Measurements from ENCODE around the gene COQ7. TPM values are rescaled to one million over a fixed set of nuclear protein-coding genes. Genes with fewer than 3 reads are reported as not detected.

The COQ7 gene
- total and polyA plus RNA-seq, 10 donors: 6.6 to 23.4 (median 13.0) TPM

GRCh38 chr16:19094542-19095365 lies 27.3 kb downstream of the COQ7 start:
- WGBS, 5 donors: 68 to 75% (median 72%) methylated on average over 11 of the region's 11 CpGs
- H3K9me3 ChIP-seq: peaks cover 0 to 12% (median 0%) of the 10 kb centered on the region in 8 donors
- H3K27me3 ChIP-seq (replicated peaks in 1 of 7): no peaks in the 10 kb centered on the region
- no peak overlapping the region for H3K27ac ChIP-seq
- DNase-seq: no peak
- no peaks in the 10 kb centered on the region for H3K36me3 ChIP-seq
- TF ChIP-seq CTCF (IDR thresholded peaks at IDR 0.05 in 8 of 11, conservative IDR thresholded peaks at IDR 0.05 in 3 of 11) (no peak), POLR2AphosphoS5 (IDR thresholded peaks at IDR 0.05) (no peak), POLR2A (IDR thresholded peaks at IDR 0.05) (no peak)
- H3K4me1 ChIP-seq: no peaks in the 10 kb centered on the region
- H3K4me3 ChIP-seq: no peak overlapping the region
- intact Hi-C loops (cut with DNase I; ENCODE audit: low total_unique reads): no loop called here

GRCh38 chr16:19095654-19096053 lies 28.2 kb downstream of the COQ7 start:
- intact Hi-C loops (cut with DNase I; ENCODE audit: low total_unique reads): no loop called here
- Histone ChIP-seq H3K27me3 (replicated peaks in 1 of 7) (no peaks in the 10 kb centered on the region), H3K4me1 (no peaks in the 10 kb centered on the region), H3K36me3 (no peaks in the 10 kb centered on the region), H3K27ac (no peak overlapping the region), H3K9me3 (peaks cover 0 to 17% (median 2%) of the 10 kb centered on the region in 8 donors), H3K4me3 (no peak overlapping the region)
- TF ChIP-seq POLR2AphosphoS5 (IDR thresholded peaks at IDR 0.05) (no peak), POLR2A (IDR thresholded peaks at IDR 0.05) (no peak), CTCF (IDR thresholded peaks at IDR 0.05 in 8 of 11, conservative IDR thresholded peaks at IDR 0.05 in 3 of 11) (no peak)
- DNase-seq: no peak
- 74 to 84% (median 80%) methylated on average over 5 of the region's 5 CpGs for WGBS, 5 donors

GRCh38 chr16:19098173-19098572 lies 30.8 kb downstream of the COQ7 start:
- H3K36me3 ChIP-seq: no peaks in the 10 kb centered on the region
- TF ChIP-seq CTCF (IDR thresholded peaks at IDR 0.05 in 8 of 11, conservative IDR thresholded peaks at IDR 0.05 in 3 of 11) (no peak), POLR2AphosphoS5 (IDR thresholded peaks at IDR 0.05) (no peak), POLR2A (IDR thresholded peaks at IDR 0.05) (no peak)
- no peak for DNase-seq
- no peak overlapping the region for H3K4me3 ChIP-seq
- no peaks in the 10 kb centered on the region for H3K4me1 ChIP-seq
- WGBS, 5 donors: 69 to 88% (median 80%) methylated on average over 1 of the region's 1 CpG
- no peak overlapping the region for H3K27ac ChIP-seq
- H3K9me3 ChIP-seq: peaks cover 0 to 12% (median 0%) of the 10 kb centered on the region in 8 donors
- intact Hi-C loops (cut with DNase I; ENCODE audit: low total_unique reads): no loop called here
- H3K27me3 ChIP-seq (replicated peaks in 1 of 7): no peaks in the 10 kb centered on the region

GRCh38 chr16:19102187-19102872 lies 34.9 kb downstream of the COQ7 start:
- intact Hi-C loops (cut with DNase I; ENCODE audit: low total_unique reads): no loop called here
- no peaks in the 10 kb centered on the region for H3K36me3 ChIP-seq
- no peaks in the 10 kb centered on the region for H3K27me3 ChIP-seq (replicated peaks in 1 of 7)
- WGBS, 5 donors: 77 to 85% (median 83%) methylated on average over 16 of the region's 16 CpGs
- peaks cover 0 to 2% (median 0%) of the 10 kb centered on the region in 6 donors for H3K4me1 ChIP-seq
- peaks cover 0 to 12% (median 0%) of the 10 kb centered on the region in 8 donors for H3K9me3 ChIP-seq
- DNase-seq: no peak
- H3K27ac ChIP-seq: no peak overlapping the region
- no peak overlapping the region for H3K4me3 ChIP-seq
- TF ChIP-seq CTCF (IDR thresholded peaks at IDR 0.05 in 8 of 11, conservative IDR thresholded peaks at IDR 0.05 in 3 of 11) (no peak), POLR2A (IDR thresholded peaks at IDR 0.05) (no peak), POLR2AphosphoS5 (IDR thresholded peaks at IDR 0.05) (no peak)

All from spleen (tissue), 11 donors.